Body of pancreas (tissue), 4 donors: Measurements from ENCODE around the gene CPSF3. TPM values are rescaled to one million over a fixed set of nuclear protein-coding genes. Genes with fewer than 3 reads are reported as not detected.

Experiments
- ATAC-seq: fragments of 150-250 bp; one replicate; pipeline ENCODE4 v1.9.1; 2016
- DNase-seq, 4 donors: peaks; one replicate each; pipeline ENCODE4 v3.0.0-alpha.2; 2019
- H3K27ac ChIP-seq, 4 donors: fragments of 200-600 bp; sonication (generic); 1 replicate in 3 of 4; 2 replicates in 1 of 4; pipeline versions ENCODE4 v1.5.1 to v1.6.1; 2016 to 2019; ENCODE audit warnings: mild to moderate bottlenecking in 1 of 4, mixed read lengths in 1 of 4, moderate library complexity in 1 of 4
- H3K27me3 ChIP-seq, 2 donors: fragments of 200-600 bp; sonication (generic); one replicate each; pipeline ENCODE4 v1.6.0; 2016; ENCODE audit warnings: mild to moderate bottlenecking in 1 of 2
- H3K36me3 ChIP-seq, 2 donors: fragments of 200-600 bp; sonication (generic); replicated peaks in 1 of 2; 2 replicates each; pipeline ENCODE4 v1.5.1; 2016; ENCODE audit warnings: low read depth in 2 of 2; ENCODE audit not compliant: insufficient read depth in 1 of 2
- H3K4me1 ChIP-seq: fragments of 200-600 bp; sonication (generic); one replicate; pipeline ENCODE4 v1.6.0; 2016
- H3K4me3 ChIP-seq, 2 donors: fragments of 200-600 bp; sonication (generic); 1 replicate in 1 of 2; 2 replicates in 1 of 2; pipeline ENCODE4 v1.5.1; 2016 to 2019
- H3K9me3 ChIP-seq, 3 donors: fragments of 200-600 bp; sonication (generic); 1 replicate in 2 of 3; 2 replicates in 1 of 3; pipeline ENCODE4 v1.5.1; 2016
- POLR2A ChIP-seq, 3 donors: fragments of 450-650 bp; IDR thresholded peaks; one replicate each; pipeline ENCODE4 v1.6.1; 2016; ENCODE audit warnings: antibody characterized with exemption in 3 of 3, mild to moderate bottlenecking in 2 of 3
- WGBS, 2 donors: methylation state at CpG; one replicate each; pipeline ENCODE4 v1.1.5; 2017; 5-methylcytosine and 5-hydroxymethylcytosine counted together
- intact Hi-C: fragments of 100-400 bp; cut with DNase I; formaldehyde crosslinking; loops from one replicate; pipeline ENCODE4 v1.15.1; 2023
- total RNA-seq, 2 donors: library from RNA; depleted of rRNA; stranded (reverse); fragments of >200 nt; gene quantifications; one replicate each; pipeline ENCODE4 v1.1.0, GENCODE V29; 2016
- TF ChIP-seq, protein P1 (sequence below), 7 experiments: fragments of 450-650 bp in 4 of 7; fragments of 200-600 bp in 3 of 7; sonication (generic) in 3 of 7; IDR thresholded peaks; one replicate each; pipeline ENCODE4 v1.5.1; 2016 to 2019; ENCODE audit warnings: antibody characterized with exemption in 7 of 7

Gene CPSF3
- total RNA-seq, 2 donors from 2014 or later, result 11.2 to 84.0 TPM

DNA sequence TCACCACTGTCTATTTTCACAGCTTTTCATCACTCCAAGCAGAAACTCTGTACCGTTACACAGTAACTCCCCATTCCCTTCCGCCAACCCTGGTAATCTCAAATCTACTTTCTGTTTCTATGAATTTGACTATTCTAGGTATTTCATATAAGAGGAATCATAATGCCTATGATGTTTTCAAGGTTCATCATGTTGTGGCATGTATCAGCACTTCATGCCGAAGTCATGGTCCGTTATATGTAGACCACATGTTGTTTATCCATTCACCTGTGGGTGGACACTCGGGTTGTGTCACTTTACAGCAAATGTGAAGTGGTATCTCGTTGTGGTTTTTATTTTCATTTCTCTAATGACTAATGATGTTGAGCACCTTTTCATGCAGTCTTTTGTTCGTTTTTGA, 21.6 kb downstream of the CPSF3 start:
- no peak overlapping the region for H3K4me3 ChIP-seq
- TF ChIP-seq, protein P1, sequence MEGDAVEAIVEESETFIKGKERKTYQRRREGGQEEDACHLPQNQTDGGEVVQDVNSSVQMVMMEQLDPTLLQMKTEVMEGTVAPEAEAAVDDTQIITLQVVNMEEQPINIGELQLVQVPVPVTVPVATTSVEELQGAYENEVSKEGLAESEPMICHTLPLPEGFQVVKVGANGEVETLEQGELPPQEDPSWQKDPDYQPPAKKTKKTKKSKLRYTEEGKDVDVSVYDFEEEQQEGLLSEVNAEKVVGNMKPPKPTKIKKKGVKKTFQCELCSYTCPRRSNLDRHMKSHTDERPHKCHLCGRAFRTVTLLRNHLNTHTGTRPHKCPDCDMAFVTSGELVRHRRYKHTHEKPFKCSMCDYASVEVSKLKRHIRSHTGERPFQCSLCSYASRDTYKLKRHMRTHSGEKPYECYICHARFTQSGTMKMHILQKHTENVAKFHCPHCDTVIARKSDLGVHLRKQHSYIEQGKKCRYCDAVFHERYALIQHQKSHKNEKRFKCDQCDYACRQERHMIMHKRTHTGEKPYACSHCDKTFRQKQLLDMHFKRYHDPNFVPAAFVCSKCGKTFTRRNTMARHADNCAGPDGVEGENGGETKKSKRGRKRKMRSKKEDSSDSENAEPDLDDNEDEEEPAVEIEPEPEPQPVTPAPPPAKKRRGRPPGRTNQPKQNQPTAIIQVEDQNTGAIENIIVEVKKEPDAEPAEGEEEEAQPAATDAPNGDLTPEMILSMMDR (IDR thresholded peaks at IDR 0.05), result no peak
- TF ChIP-seq POLR2A (IDR thresholded peaks at IDR 0.05), result no peak
- no peaks in the 10 kb centered on the region for H3K4me1 ChIP-seq
- DNase-seq, result no peak
- 86 to 88% methylated on average over 7 of the region's 7 CpGs for WGBS, 2 donors
- intact Hi-C loops, result no loop called here
- H3K27ac ChIP-seq, result no peak overlapping the region
- H3K27me3 ChIP-seq, result no peaks in the 10 kb centered on the region
- no peaks in the 10 kb centered on the region for H3K9me3 ChIP-seq
- ATAC-seq, result no peak
- H3K36me3 ChIP-seq, result peaks cover 0 to 6% of the 10 kb centered on the region in 2 donors

DNA sequence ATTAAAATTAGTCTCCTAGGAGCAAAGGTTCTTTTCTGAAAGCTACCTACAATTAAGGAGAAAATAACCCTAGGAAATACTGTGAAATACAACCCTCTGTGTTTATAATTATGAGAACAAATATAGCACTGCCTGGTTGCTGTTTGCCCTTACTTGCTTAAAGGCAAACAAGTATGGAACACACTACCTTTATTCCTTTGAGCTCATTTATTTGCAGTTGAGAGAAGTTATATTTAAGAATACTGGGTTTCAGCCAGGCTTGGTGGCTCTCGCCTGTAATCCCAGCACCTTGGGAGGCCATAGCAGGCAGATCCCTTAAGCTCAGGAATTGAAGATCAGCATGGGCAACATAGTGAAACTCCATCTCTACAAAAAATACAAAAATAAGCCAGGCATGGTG, 27.8 kb downstream of the CPSF3 start:
- no peaks in the 10 kb centered on the region for H3K4me1 ChIP-seq
- TF ChIP-seq, protein P1 (IDR thresholded peaks at IDR 0.05), result no peak
- TF ChIP-seq POLR2A (IDR thresholded peaks at IDR 0.05), result no peak
- intact Hi-C loops, result no loop called here
- no peak for ATAC-seq
- H3K36me3 ChIP-seq, result peaks cover 7 to 12% of the 10 kb centered on the region in 2 donors
- no peaks in the 10 kb centered on the region for H3K9me3 ChIP-seq
- no peak overlapping the region for H3K4me3 ChIP-seq
- no peak overlapping the region for H3K27ac ChIP-seq
- 88 to 95% methylated on average over 1 of the region's 1 CpG for WGBS, 2 donors
- no peak for DNase-seq
- no peaks in the 10 kb centered on the region for H3K27me3 ChIP-seq

DNA sequence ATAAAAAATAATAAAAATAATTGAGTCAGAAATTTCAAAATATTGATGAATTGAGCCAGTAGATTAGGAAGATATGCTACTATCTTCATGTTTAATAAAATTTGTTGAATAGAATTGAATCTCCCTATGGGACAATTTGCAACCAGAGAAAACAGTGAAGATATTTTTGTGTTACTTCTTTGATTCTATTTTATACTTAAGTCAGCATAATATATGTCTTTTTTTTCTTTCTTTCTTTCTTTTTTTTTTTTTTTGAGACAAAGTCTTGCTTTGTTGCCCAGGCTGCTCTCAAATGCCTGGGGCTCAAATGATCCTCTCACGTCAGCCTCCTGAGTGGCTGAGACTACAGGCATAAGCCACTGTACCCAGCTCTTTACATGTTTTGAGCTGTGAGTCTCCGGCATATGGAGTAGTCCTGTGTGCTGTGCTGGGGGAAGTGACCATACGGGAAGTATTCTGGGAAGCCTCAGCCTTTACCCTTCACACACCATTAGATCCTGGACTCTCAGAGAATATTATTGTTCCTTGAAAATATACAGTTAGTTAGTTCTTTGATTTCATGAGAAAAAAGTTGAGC, 37.1 kb downstream of the CPSF3 start:
- DNase-seq, result no peak
- H3K36me3 ChIP-seq, result no peaks in the 10 kb centered on the region
- H3K27ac ChIP-seq, result no peak overlapping the region
- ATAC-seq, result no peak
- H3K9me3 ChIP-seq, result no peaks in the 10 kb centered on the region
- no peak overlapping the region for H3K4me3 ChIP-seq
- no peaks in the 10 kb centered on the region for H3K4me1 ChIP-seq
- H3K27me3 ChIP-seq, result no peaks in the 10 kb centered on the region
- WGBS, 2 donors, result 88 to 91% methylated on average over 3 of the region's 3 CpGs
- TF ChIP-seq, protein P1 (IDR thresholded peaks at IDR 0.05), result no peak
- TF ChIP-seq POLR2A (IDR thresholded peaks at IDR 0.05), result no peak
- intact Hi-C loops, result no loop called here

DNA sequence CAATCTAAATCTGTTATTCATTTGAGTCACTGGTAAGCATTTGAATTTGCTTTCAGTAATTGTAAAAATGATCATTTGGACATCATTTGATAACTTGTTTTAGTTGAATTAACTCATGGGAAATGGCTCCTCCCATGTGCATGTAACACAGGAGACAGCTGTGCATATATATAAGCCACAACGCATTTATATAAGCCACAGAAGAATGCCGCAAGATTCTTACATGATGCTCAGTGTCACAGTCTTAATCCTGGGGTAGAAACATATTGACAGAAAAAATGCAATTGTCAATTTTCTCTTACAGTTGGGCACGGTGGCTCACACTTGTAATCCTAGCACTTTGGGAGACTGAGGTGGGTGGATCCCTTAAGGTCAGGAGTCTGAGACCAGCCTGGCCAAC, 37.6 kb downstream of the CPSF3 start:
- ATAC-seq, result no peak
- Histone ChIP-seq H3K9me3 (no peaks in the 10 kb centered on the region), H3K27me3 (no peaks in the 10 kb centered on the region), H3K4me1 (no peaks in the 10 kb centered on the region), H3K27ac (no peak overlapping the region), H3K36me3 (no peaks in the 10 kb centered on the region), H3K4me3 (no peak overlapping the region)
- WGBS, 2 donors, result 88 to 97% methylated on average over 3 of the region's 3 CpGs
- intact Hi-C loops, result no loop called here
- no peak for DNase-seq
- TF ChIP-seq, protein P1 (IDR thresholded peaks at IDR 0.05), result no peak
- TF ChIP-seq POLR2A (IDR thresholded peaks at IDR 0.05), result no peak

DNA sequence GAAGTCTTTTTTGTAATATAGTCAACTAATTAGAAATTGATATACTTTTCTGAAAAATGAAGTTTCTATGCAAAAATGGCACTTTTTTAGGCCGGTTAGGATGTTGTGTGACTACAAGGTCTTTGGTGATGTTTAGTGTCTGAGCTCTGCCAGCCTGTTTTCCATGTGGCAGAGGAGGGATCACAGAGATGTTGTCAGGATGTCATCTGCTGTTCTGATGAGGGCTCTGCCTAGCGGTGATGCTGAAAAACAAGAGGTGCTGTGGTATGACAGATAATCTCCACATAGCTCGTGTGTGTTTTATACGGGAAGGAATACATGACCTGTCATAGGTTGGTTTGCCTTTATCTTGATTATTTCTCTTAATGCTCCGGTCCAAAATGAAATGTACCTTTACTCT, 38.9 kb downstream of the CPSF3 start:
- ATAC-seq (no peak), DNase-seq (no peak)
- intact Hi-C loops, result no loop called here
- 81 to 92% methylated on average over 5 of the region's 5 CpGs for WGBS, 2 donors
- Histone ChIP-seq H3K27me3 (no peaks in the 10 kb centered on the region), H3K36me3 (no peaks in the 10 kb centered on the region), H3K9me3 (no peaks in the 10 kb centered on the region), H3K4me3 (no peak overlapping the region), H3K27ac (no peak overlapping the region), H3K4me1 (no peaks in the 10 kb centered on the region)
- TF ChIP-seq, protein P1 (IDR thresholded peaks at IDR 0.05), result no peak
- no peak for TF ChIP-seq POLR2A (IDR thresholded peaks at IDR 0.05)
